Natural killer cell (primary cell): ENCODE data around the gene SLC12A8. TPM values are rescaled to one million over a fixed set of nuclear protein-coding genes. Genes with fewer than 3 reads are reported as not detected.

ENCODE experiments used
- ATAC-seq, 3 donors: fragments of 150-1000 bp in 2 of 3; fragments of 200-7000 bp in 1 of 3; cut with Tn5 transposase; 1 replicate in 1 of 3; 2 replicates in 2 of 3; pipeline ENCODE4 v1.10.0; 2021; ENCODE audit warnings: mild to moderate bottlenecking in 2 of 3, moderate library complexity in 2 of 3
- DNase-seq, 2 donors: peaks; one replicate each; pipeline versions ENCODE4 v3.0.0 to v3.0.0-alpha.2; 2013 to 2021; ENCODE audit warnings: mixed read lengths in 1 of 2
- H3K27ac ChIP-seq: one replicate; pipeline ENCODE4 v1.5.1; 2013; ENCODE audit warnings: mild to moderate bottlenecking, low read length
- H3K27me3 ChIP-seq: one replicate; pipeline ENCODE4 v1.6.1; 2013; ENCODE audit warnings: low read length; ENCODE audit not compliant: control insufficient read depth, insufficient read depth
- H3K36me3 ChIP-seq: one replicate; pipeline ENCODE4 v1.6.1; 2013; ENCODE audit warnings: low read length; ENCODE audit not compliant: control insufficient read depth, insufficient read depth
- H3K4me1 ChIP-seq: one replicate; pipeline ENCODE4 v1.6.1; 2013; ENCODE audit warnings: low read length; ENCODE audit not compliant: control insufficient read depth, insufficient read depth
- H3K4me3 ChIP-seq: one replicate; pipeline ENCODE4 v1.5.1; 2013; ENCODE audit warnings: low read length
- H3K9me3 ChIP-seq: one replicate; pipeline ENCODE4 v1.6.1; 2013; ENCODE audit warnings: low read length; ENCODE audit not compliant: control insufficient read depth, insufficient read depth
- H3K27ac Mint-ChIP-seq, 2 donors: one replicate each; pipeline ENCODE4 v1.8.0; 2022; ENCODE audit warnings: mild to moderate bottlenecking in 2 of 2, mixed read lengths in 2 of 2, moderate library complexity in 1 of 2
- H3K27me3 Mint-ChIP-seq, 2 donors: one replicate each; pipeline ENCODE4 v1.8.0; 2022; ENCODE audit warnings: low read depth in 2 of 2, mixed read lengths in 2 of 2
- H3K36me3 Mint-ChIP-seq: one replicate; pipeline ENCODE4 v1.8.0; 2022; ENCODE audit warnings: mixed read lengths
- H3K4me1 Mint-ChIP-seq, 2 donors: one replicate each; pipeline ENCODE4 v1.8.0; 2022; ENCODE audit warnings: mixed read lengths in 2 of 2
- H3K4me3 Mint-ChIP-seq: one replicate; pipeline ENCODE4 v1.8.0; 2022; ENCODE audit warnings: mild to moderate bottlenecking, moderate library complexity, mixed read lengths
- H3K9me3 Mint-ChIP-seq, 2 donors: one replicate each; pipeline ENCODE4 v1.8.0; 2022; ENCODE audit warnings: mixed read lengths in 2 of 2
- WGBS: methylation state at CpG from one replicate; pipeline ENCODE4 v1.1.7; 2013; ENCODE audit warnings: missing lambda C conversion rate; ENCODE audit not compliant: insufficient coverage; 5-methylcytosine and 5-hydroxymethylcytosine counted together
- intact Hi-C: fragments of 100-400 bp; cut with micrococcal nuclease; formaldehyde crosslinking; loops from one replicate; pipeline ENCODE4 v1.14.2; 2022
- total RNA-seq, 4 donors: library from RNA; stranded (reverse); fragments of 120-200 nt in 1 of 4; gene quantifications; one replicate each; pipeline versions ENCODE4 v1.2.3 to v1.2.4, GENCODE V29; 2013 to 2022
- TF ChIP-seq, protein P1 (sequence below): fragments of 200-600 bp; IDR thresholded peaks from one replicate; pipeline ENCODE4 v1.8.0; 2022; ENCODE audit warnings: antibody characterized with exemption

Gene SLC12A8
- total RNA-seq, 3 donors from 2014 or later (not counting 1 experiment from before 2014, with no cell fraction given) = 0.25 to 1.4 (median 0.61) TPM

DNA sequence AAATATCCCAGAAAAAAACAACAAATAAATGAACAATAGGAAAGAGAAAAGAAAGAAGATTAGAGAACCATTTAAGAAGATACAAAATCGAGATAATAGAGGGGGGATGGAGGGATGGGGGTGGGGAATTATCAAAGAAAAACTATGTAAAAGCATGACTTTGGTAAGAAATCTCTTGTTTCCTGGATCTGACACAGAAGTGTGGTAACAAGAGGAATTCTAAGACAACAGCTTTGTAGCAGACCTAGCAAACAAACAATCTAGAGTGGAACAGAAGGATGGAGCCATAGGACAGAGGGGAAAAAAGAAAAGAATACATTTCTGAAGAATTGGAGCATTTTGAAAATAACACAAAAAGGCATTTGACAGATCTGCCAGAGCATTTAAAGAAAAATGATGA lies 107.4 kb downstream of the SLC12A8 start:
- Histone ChIP-seq H3K4me3 (no peak overlapping the region), H3K36me3 (no peaks in the 10 kb centered on the region), H3K27me3 (no peaks in the 10 kb centered on the region), H3K27ac (no peak overlapping the region), H3K9me3 (no peaks in the 10 kb centered on the region), H3K4me1 (peaks cover 13% of the 10 kb centered on the region)
- 96% methylated on average over 1 of the region's 1 CpG for WGBS
- intact Hi-C loops = no loop called here
- TF ChIP-seq, protein P1, sequence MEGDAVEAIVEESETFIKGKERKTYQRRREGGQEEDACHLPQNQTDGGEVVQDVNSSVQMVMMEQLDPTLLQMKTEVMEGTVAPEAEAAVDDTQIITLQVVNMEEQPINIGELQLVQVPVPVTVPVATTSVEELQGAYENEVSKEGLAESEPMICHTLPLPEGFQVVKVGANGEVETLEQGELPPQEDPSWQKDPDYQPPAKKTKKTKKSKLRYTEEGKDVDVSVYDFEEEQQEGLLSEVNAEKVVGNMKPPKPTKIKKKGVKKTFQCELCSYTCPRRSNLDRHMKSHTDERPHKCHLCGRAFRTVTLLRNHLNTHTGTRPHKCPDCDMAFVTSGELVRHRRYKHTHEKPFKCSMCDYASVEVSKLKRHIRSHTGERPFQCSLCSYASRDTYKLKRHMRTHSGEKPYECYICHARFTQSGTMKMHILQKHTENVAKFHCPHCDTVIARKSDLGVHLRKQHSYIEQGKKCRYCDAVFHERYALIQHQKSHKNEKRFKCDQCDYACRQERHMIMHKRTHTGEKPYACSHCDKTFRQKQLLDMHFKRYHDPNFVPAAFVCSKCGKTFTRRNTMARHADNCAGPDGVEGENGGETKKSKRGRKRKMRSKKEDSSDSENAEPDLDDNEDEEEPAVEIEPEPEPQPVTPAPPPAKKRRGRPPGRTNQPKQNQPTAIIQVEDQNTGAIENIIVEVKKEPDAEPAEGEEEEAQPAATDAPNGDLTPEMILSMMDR = no peak
- ATAC-seq (no peak), DNase-seq (no peak)
- Mint-ChIP-seq H3K4me1 (peaks cover 14 to 17% of the 10 kb centered on the region in 2 donors), H3K4me3 (no peak overlapping the region), H3K36me3 (no peaks in the 10 kb centered on the region), H3K27me3 (peaks cover 0 to 4% of the 10 kb centered on the region in 2 donors), H3K27ac (no peak overlapping the region), H3K9me3 (peaks cover 0 to 2% of the 10 kb centered on the region in 2 donors)

DNA sequence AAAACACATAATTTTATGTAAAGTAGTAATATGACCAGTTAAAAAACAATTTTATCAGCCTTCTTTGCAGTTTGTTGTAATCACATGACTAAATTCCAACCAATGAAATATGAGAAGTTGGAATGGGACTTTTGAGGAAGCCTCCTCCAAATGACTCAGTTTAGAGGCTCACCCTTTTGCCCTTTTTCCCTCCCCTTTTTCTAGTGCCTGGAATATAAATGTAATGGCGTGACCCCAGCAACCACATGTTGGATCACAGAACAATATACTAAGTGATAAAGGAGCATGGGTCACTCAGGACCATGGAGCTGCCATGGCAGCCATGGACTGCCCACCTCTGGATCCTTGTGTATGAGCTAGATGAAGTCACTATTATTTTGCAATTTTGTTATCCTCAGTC lies 107.9 kb downstream of the SLC12A8 start:
- WGBS = no CpG with 5 or more reads among the region's 1 CpG
- Histone ChIP-seq H3K27ac (no peak overlapping the region), H3K27me3 (no peaks in the 10 kb centered on the region), H3K4me1 (peaks cover 9% of the 10 kb centered on the region), H3K9me3 (no peaks in the 10 kb centered on the region), H3K4me3 (no peak overlapping the region), H3K36me3 (no peaks in the 10 kb centered on the region)
- ATAC-seq (no peak), DNase-seq (no peak)
- Mint-ChIP-seq H3K4me3 (no peak overlapping the region), H3K27ac (no peak overlapping the region), H3K9me3 (peaks cover 3 to 4% of the 10 kb centered on the region in 2 donors), H3K36me3 (no peaks in the 10 kb centered on the region), H3K27me3 (peaks cover 0 to 7% of the 10 kb centered on the region in 2 donors), H3K4me1 (peaks cover 9 to 13% of the 10 kb centered on the region in 2 donors)
- TF ChIP-seq, protein P1 = no peak
- intact Hi-C loops = no loop called here

DNA sequence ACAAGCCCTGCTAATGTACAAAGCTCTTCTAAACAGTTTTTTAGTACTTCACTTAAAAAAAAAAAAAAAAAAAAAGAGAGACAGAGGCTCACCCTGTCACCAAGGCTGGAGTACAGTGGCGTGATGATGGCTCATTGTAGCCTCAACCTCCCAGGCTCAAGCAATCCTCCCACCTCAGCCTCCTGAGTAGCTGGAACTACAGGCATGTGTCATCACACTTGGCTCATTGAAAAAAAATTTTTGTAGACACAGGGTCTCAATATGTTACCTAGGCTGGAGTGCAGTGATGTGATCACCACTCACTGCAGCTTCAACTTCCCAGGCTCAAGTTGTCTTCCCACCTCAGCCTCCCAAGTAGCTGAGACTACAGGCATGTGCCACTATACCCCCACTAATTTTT lies 109.1 kb downstream of the SLC12A8 start:
- TF ChIP-seq, protein P1 = no peak
- H3K9me3 Mint-ChIP-seq = peaks cover 3 to 4% of the 10 kb centered on the region in 2 donors
- no peaks in the 10 kb centered on the region for H3K4me1 ChIP-seq
- no peaks in the 10 kb centered on the region for H3K27me3 ChIP-seq
- H3K36me3 ChIP-seq = no peaks in the 10 kb centered on the region
- no peak overlapping the region for H3K27ac Mint-ChIP-seq
- peaks cover 0 to 4% of the 10 kb centered on the region in 2 donors for H3K4me1 Mint-ChIP-seq
- H3K36me3 Mint-ChIP-seq = no peaks in the 10 kb centered on the region
- DNase-seq (no peak), ATAC-seq (no peak)
- no peak overlapping the region for H3K27ac ChIP-seq
- peaks cover 0 to 7% of the 10 kb centered on the region in 2 donors for H3K27me3 Mint-ChIP-seq
- intact Hi-C loops = no loop called here
- WGBS = 92% methylated on average over 1 of the region's 1 CpG
- no peak overlapping the region for H3K4me3 Mint-ChIP-seq
- H3K4me3 ChIP-seq = no peak overlapping the region
- H3K9me3 ChIP-seq = no peaks in the 10 kb centered on the region

DNA sequence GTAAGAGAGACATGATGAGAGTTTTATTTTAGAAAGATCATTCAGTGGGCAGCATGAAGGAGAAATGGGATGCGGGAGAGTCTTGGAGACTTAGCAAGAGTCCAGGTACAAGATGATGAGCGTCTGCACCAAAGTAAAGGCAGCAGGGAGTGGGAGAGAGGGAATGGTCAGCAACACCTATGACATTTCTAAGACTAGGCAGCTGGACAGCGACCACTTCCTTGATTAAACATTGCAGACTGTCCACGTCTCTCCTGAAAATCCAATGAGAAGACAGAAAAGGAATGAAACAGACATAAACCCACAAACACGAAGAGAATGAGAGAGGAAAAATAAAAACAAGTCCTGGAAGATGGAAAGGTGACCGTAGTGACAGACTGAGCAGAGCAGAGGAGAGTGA lies 110.1 kb downstream of the SLC12A8 start:
- Histone ChIP-seq H3K4me1 (no peaks in the 10 kb centered on the region), H3K27me3 (no peaks in the 10 kb centered on the region), H3K36me3 (no peaks in the 10 kb centered on the region), H3K27ac (no peak overlapping the region), H3K9me3 (no peaks in the 10 kb centered on the region), H3K4me3 (no peak overlapping the region)
- no peak overlapping the region for H3K4me3 Mint-ChIP-seq
- intact Hi-C loops = no loop called here
- no peaks in the 10 kb centered on the region for H3K36me3 Mint-ChIP-seq
- peaks cover 0 to 4% of the 10 kb centered on the region in 2 donors for H3K4me1 Mint-ChIP-seq
- no peak for ATAC-seq
- H3K27ac Mint-ChIP-seq = no peak overlapping the region
- TF ChIP-seq, protein P1 = no peak
- no peak for DNase-seq
- H3K9me3 Mint-ChIP-seq = peaks cover 3 to 4% of the 10 kb centered on the region in 2 donors
- H3K27me3 Mint-ChIP-seq = peaks cover 0 to 7% of the 10 kb centered on the region in 2 donors
- 92% methylated on average over 6 of the region's 6 CpGs for WGBS
